HG03565 (cell line): ENCODE results near the gene CMPK1.

Experiments
- ATAC-seq: cut with Tn5 transposase; IDR thresholded peaks from one replicate; pipeline ENCODE4 v1.9.1; 2021; ENCODE audit warnings: mild to moderate bottlenecking, moderate library complexity; ENCODE audit not compliant: unreplicated experiment

The CMPK1 gene

GRCh38 chr1:47393141-47393540 is 59.6 kb downstream of the CMPK1 start:
- ATAC-seq, result no peak

GRCh38 chr1:47395433-47395832 is 61.8 kb downstream of the CMPK1 start:
- ATAC-seq, result no peak

- no peak for ATAC-seq
Measured at GRCh38 chr1:47396671-47397196, 63.1 kb downstream of the CMPK1 start.

GRCh38 chr1:47399138-47399845 is 65.7 kb downstream of the CMPK1 start:
- ATAC-seq, result no peak

- ATAC-seq, result no peak
Measured at GRCh38 chr1:47399846-47400155, 66.2 kb downstream of the CMPK1 start.

GRCh38 chr1:47401761-47402160 is 68.2 kb downstream of the CMPK1 start:
- ATAC-seq, result no peak

GRCh38 chr1:47402591-47402990 is 69.0 kb downstream of the CMPK1 start:
- no peak for ATAC-seq

- no peak for ATAC-seq
Measured at GRCh38 chr1:47403321-47403910, 69.8 kb downstream of the CMPK1 start.

- ATAC-seq, result no peak
Measured at GRCh38 chr1:47405697-47406096, 72.1 kb downstream of the CMPK1 start.

GRCh38 chr1:47406966-47407365 is 73.4 kb downstream of the CMPK1 start:
- ATAC-seq, result no peak

- no peak for ATAC-seq
Measured at GRCh38 chr1:47407481-47407880, 73.9 kb downstream of the CMPK1 start.

- ATAC-seq, result no peak
Measured at GRCh38 chr1:47409311-47410067, 75.9 kb downstream of the CMPK1 start.

- no peak for ATAC-seq
Measured at GRCh38 chr1:47410068-47410455, 76.5 kb downstream of the CMPK1 start.

- no peak for ATAC-seq
Measured at GRCh38 chr1:47411436-47411835, 77.8 kb downstream of the CMPK1 start.

- no peak for ATAC-seq
Measured at GRCh38 chr1:47412437-47412836, 78.8 kb downstream of the CMPK1 start.

- ATAC-seq, result no peak
Measured at GRCh38 chr1:47415728-47416318, 82.2 kb downstream of the CMPK1 start, which contains the start of gene FOXE3. Gene FOXE3, plus strand, starts transcription at chr1:47416285. Its CDS starts 31 bp downstream, at chr1:47416316.

GRCh38 chr1:47416319-47417169 is 83.0 kb downstream of the CMPK1 start:
- no peak for ATAC-seq

GRCh38 chr1:47417170-47418044 is 83.8 kb downstream of the CMPK1 start:
- no peak for ATAC-seq

GRCh38 chr1:47418122-47418521 is 84.5 kb downstream of the CMPK1 start:
- no peak for ATAC-seq
